WTC11 (cell line): ENCODE measurements around the gene VSNL1. TPM values are rescaled to one million over a fixed set of nuclear protein-coding genes. Genes with fewer than 3 reads are reported as not detected.

Experiments used
- ATAC-seq: fragments of 200-7000 bp; cut with Tn5 transposase; 2 replicates; pipeline ENCODE4 v1.10.0; 2021; ENCODE audit warnings: mild to moderate bottlenecking, moderate library complexity
- CTCF ChIA-PET: fragments of 300-600 bp; sonication (Branson Sonifier 250); formaldehyde crosslinking; loops from one replicate; lab custom pipeline; 2021; ENCODE audit warnings: antibody characterized with exemption; lab: Charles Lee
- POLR2A ChIA-PET: fragments of 350-600 bp; sonication (Branson Sonifier 250); formaldehyde crosslinking; loops from one replicate; lab custom pipeline; 2021; ENCODE audit warnings: antibody characterized with exemption; lab: Charles Lee
- DNase-seq: peaks from one replicate; pipeline ENCODE4 v3.0.0; 2021; ENCODE audit warnings: low spot score
- H3K27ac Mint-ChIP-seq: 2 replicates; pipeline ENCODE4 v1.8.0; 2021; ENCODE audit warnings: mixed read lengths
- H3K27me3 Mint-ChIP-seq: 2 replicates; pipeline ENCODE4 v1.8.0; 2021; ENCODE audit warnings: low read depth, mild to moderate bottlenecking, moderate library complexity, mixed read lengths
- H3K36me3 Mint-ChIP-seq: 2 replicates; pipeline ENCODE4 v1.8.0; 2021; ENCODE audit warnings: mixed read lengths
- H3K4me1 Mint-ChIP-seq: 2 replicates; pipeline ENCODE4 v1.8.0; 2022; ENCODE audit warnings: mixed read lengths
- H3K4me3 Mint-ChIP-seq: 2 replicates; pipeline ENCODE4 v1.8.0; 2021; ENCODE audit warnings: mild to moderate bottlenecking, moderate library complexity, mixed read lengths
- H3K9me3 Mint-ChIP-seq: 2 replicates; pipeline ENCODE4 v1.8.0; 2021; ENCODE audit warnings: mixed read lengths
- ATF2 ChIP-seq: sonication (generic); formaldehyde crosslinking; IDR thresholded peaks from 2 replicates; pipeline ENCODE4 v1.8.1; 2022; ENCODE audit warnings: low read depth, missing genetic modification reagents, borderline replicate concordance
- ATF6 ChIP-seq: sonication (generic); formaldehyde crosslinking; IDR thresholded peaks from 2 replicates; pipeline ENCODE4 v1.8.1; 2023; ENCODE audit warnings: mild to moderate bottlenecking, missing genetic modification reagents
- CREM ChIP-seq: sonication (generic); formaldehyde crosslinking; IDR thresholded peaks from 2 replicates; pipeline ENCODE4 v1.8.1; 2022; ENCODE audit warnings: mild to moderate bottlenecking, missing genetic modification reagents, moderate library complexity
- ELF4 ChIP-seq: sonication (generic); formaldehyde crosslinking; IDR thresholded peaks from 2 replicates; pipeline ENCODE4 v1.8.1; 2022; ENCODE audit warnings: low read depth, mild to moderate bottlenecking, moderate library complexity, missing genetic modification reagents
- ETV6 ChIP-seq: sonication (generic); formaldehyde crosslinking; IDR thresholded peaks from 2 replicates; pipeline ENCODE4 v1.8.1; 2022; ENCODE audit warnings: mild to moderate bottlenecking, missing genetic modification reagents
- MAX ChIP-seq: sonication (generic); formaldehyde crosslinking; IDR thresholded peaks from 2 replicates; pipeline ENCODE4 v1.8.0; 2022; ENCODE audit warnings: mild to moderate bottlenecking, missing genetic modification reagents
- MYBL2 ChIP-seq: sonication (generic); formaldehyde crosslinking; IDR thresholded peaks from 2 replicates; pipeline ENCODE4 v1.8.1; 2023; ENCODE audit warnings: mild to moderate bottlenecking, moderate library complexity, missing genetic modification reagents
- NFATC4 ChIP-seq: fragments of 250-450 bp; sonication (Bioruptor Pico); IDR thresholded peaks from 2 replicates; pipeline ENCODE4 v1.9.0; 2021; ENCODE audit warnings: mild to moderate bottlenecking
- NFE2L1 ChIP-seq: sonication (generic); formaldehyde crosslinking; IDR thresholded peaks from 2 replicates; pipeline ENCODE4 v1.8.1; 2023; ENCODE audit warnings: missing genetic modification reagents
- PRDM15 ChIP-seq: sonication (generic); formaldehyde crosslinking; IDR thresholded peaks from 2 replicates; pipeline ENCODE4 v1.8.0; 2022; ENCODE audit warnings: missing genetic modification reagents
- PRRX2 ChIP-seq: fragments of 250-450 bp; sonication (Bioruptor Pico); IDR thresholded peaks from 2 replicates; pipeline ENCODE4 v1.8.0; 2021; ENCODE audit warnings: mild to moderate bottlenecking
- RELA ChIP-seq: sonication (generic); formaldehyde crosslinking; IDR thresholded peaks from 2 replicates; pipeline ENCODE4 v1.8.1; 2022; ENCODE audit warnings: missing genetic modification reagents, mild to moderate bottlenecking, borderline replicate concordance
- SMAD3 ChIP-seq: sonication (generic); formaldehyde crosslinking; IDR thresholded peaks from 2 replicates; pipeline ENCODE4 v1.8.0; 2022; ENCODE audit warnings: missing genetic modification reagents, mild to moderate bottlenecking, borderline replicate concordance
- SP1 ChIP-seq: sonication (generic); formaldehyde crosslinking; conservative IDR thresholded peaks from 2 replicates; pipeline ENCODE4 v1.8.1; 2022; ENCODE audit warnings: missing genetic modification reagents
- USF1 ChIP-seq: sonication (generic); formaldehyde crosslinking; IDR thresholded peaks from 2 replicates; pipeline ENCODE4 v1.8.0; 2022; ENCODE audit warnings: mild to moderate bottlenecking, missing genetic modification reagents
- ZBTB21 ChIP-seq: sonication (generic); formaldehyde crosslinking; IDR thresholded peaks from 2 replicates; pipeline ENCODE4 v1.8.1; 2023; ENCODE audit warnings: mild to moderate bottlenecking, missing genetic modification reagents, borderline replicate concordance
- ZNF121 ChIP-seq: sonication (generic); formaldehyde crosslinking; IDR thresholded peaks from 2 replicates; pipeline ENCODE4 v1.8.0; 2023; ENCODE audit warnings: missing genetic modification reagents
- ZNF219 ChIP-seq: sonication (generic); formaldehyde crosslinking; IDR thresholded peaks from 2 replicates; pipeline ENCODE4 v1.8.0; 2023; ENCODE audit warnings: missing genetic modification reagents, mild to moderate bottlenecking, borderline replicate concordance
- ZNF232 ChIP-seq: sonication (generic); formaldehyde crosslinking; IDR thresholded peaks from 2 replicates; pipeline ENCODE4 v1.8.0; 2022; ENCODE audit warnings: mild to moderate bottlenecking, missing genetic modification reagents
- ZNF263 ChIP-seq: sonication (generic); formaldehyde crosslinking; IDR thresholded peaks from 2 replicates; pipeline ENCODE4 v1.8.1; 2022; ENCODE audit warnings: low read depth, mild to moderate bottlenecking, moderate library complexity, missing genetic modification reagents
- ZNF423 ChIP-seq: fragments of 250-450 bp; sonication (Bioruptor Pico); IDR thresholded peaks from 2 replicates; pipeline ENCODE4 v2.1.2; 2022; ENCODE audit warnings: mild to moderate bottlenecking, moderate library complexity
- ZSCAN18 ChIP-seq: fragments of 250-450 bp; sonication (Bioruptor Pico); IDR thresholded peaks from 2 replicates; pipeline ENCODE4 v2.1.2; 2022; ENCODE audit warnings: mild to moderate bottlenecking, moderate library complexity
- total RNA-seq: library from RNA; stranded (reverse); gene quantifications from 3 replicates; pipeline ENCODE4 v1.2.3, GENCODE V29; 2021
- TF ChIP-seq, protein P1 (sequence below): fragments of 250-450 bp; sonication (Bioruptor Pico); IDR thresholded peaks from 2 replicates; pipeline ENCODE4 v1.9.0; 2021; ENCODE audit warnings: moderate library complexity, mild to moderate bottlenecking, inconsistent platforms, borderline replicate concordance

VSNL1 gene
- total RNA-seq, 1 experiment from 2014 or later, result 78.4 TPM

DNA sequence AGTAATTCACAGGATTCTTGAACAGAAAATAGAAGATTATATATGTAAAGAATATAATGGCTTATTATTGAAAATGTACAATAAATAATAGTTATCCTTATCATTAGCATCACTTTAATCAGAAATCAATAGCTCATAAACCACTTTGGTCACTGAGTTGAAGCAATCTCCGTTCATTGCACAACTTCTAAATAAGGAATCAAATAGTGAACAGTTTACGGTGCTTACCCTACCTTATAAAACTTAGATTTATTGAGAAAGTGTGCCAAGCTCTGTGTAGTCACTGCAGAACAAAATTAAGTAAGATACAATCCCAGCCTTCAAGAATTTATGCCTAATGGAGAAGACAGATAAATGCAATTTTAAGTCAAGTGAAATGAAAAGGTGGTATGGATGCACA is 6.7 kb downstream of the VSNL1 start:
- ATAC-seq (no peak), DNase-seq (no peak)
- H3K4me1 Mint-ChIP-seq, result peaks cover 80% of the 10 kb centered on the region
- POLR2A ChIA-PET, result no interaction called here
- peak overlapping the region; percentile 23 for H3K4me3 Mint-ChIP-seq
- H3K27me3 Mint-ChIP-seq, result no peaks in the 10 kb centered on the region
- H3K9me3 Mint-ChIP-seq, result peaks cover 14% of the 10 kb centered on the region
- peak overlapping the region; percentile 51 for H3K27ac Mint-ChIP-seq
- peaks cover 16% of the 10 kb centered on the region for H3K36me3 Mint-ChIP-seq
- CTCF ChIA-PET, result no interaction called here
- TF ChIP-seq ZNF121 (no peak), ZNF423 (CRISPR knock-in tag) (no peak), ELF4 (CRISPR knock-in tag) (no peak), PRRX2 (CRISPR knock-in tag) (no peak), MAX (CRISPR knock-in tag) (no peak), ZNF219 (no peak), ATF2 (CRISPR knock-in tag) (no peak), NFATC4 (CRISPR knock-in tag) (no peak)

GRCh38 chr2:17547737-17548136 is 7.2 kb downstream of the VSNL1 start:
- ChIA-PET POLR2A (no interaction called here), CTCF (no interaction called here)
- Mint-ChIP-seq H3K9me3 (peaks cover 14% of the 10 kb centered on the region), H3K36me3 (peaks cover 16% of the 10 kb centered on the region), H3K4me1 (peaks cover 81% of the 10 kb centered on the region), H3K27me3 (no peaks in the 10 kb centered on the region), H3K4me3 (peak overlapping the region; percentile 23), H3K27ac (peak overlapping the region; percentile 68)
- no peak for DNase-seq
- TF ChIP-seq ZSCAN18, result no peak
- TF ChIP-seq ETV6, result no peak
- no peak for TF ChIP-seq ZNF263 (CRISPR knock-in tag)
- TF ChIP-seq CREM (CRISPR knock-in tag), result no peak
- no peak for TF ChIP-seq ATF6 (CRISPR knock-in tag)
- no peak for TF ChIP-seq NFE2L1
- TF ChIP-seq SMAD3 (CRISPR knock-in tag), result no peak
- TF ChIP-seq USF1 (CRISPR knock-in tag), result no peak
- no peak for TF ChIP-seq SP1 (CRISPR knock-in tag)
- no peak for TF ChIP-seq ZNF232
- ATAC-seq, result no peak

DNA sequence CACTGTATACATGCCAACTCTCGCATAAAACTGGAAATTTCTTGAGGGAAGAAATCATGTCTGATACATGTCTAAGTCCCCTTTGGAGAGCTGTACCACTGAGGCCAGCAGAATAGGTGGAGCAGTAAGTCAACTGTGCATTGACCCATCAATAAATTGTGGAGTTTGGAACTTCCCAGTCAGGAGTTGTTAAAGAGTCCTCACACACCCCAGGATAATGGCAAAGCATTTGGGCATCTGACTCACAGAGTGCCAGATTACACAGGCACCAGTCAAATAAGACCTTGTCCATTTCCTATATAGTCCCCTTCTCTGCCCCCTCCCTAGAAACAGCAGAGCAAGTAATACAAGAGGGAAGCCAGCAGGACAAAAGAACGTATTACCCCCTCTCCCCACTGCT is 10.4 kb downstream of the VSNL1 start:
- ChIA-PET POLR2A (no interaction called here), CTCF (no interaction called here)
- DNase-seq, result no peak
- ATAC-seq, result no peak
- Mint-ChIP-seq H3K36me3 (peaks cover 16% of the 10 kb centered on the region), H3K27me3 (no peaks in the 10 kb centered on the region), H3K4me3 (no peak overlapping the region), H3K27ac (peak overlapping the region; percentile 60; the same call in 1 of the 2 replicates), H3K9me3 (peaks cover 14% of the 10 kb centered on the region), H3K4me1 (peaks cover 88% of the 10 kb centered on the region)
- TF ChIP-seq, protein P1, sequence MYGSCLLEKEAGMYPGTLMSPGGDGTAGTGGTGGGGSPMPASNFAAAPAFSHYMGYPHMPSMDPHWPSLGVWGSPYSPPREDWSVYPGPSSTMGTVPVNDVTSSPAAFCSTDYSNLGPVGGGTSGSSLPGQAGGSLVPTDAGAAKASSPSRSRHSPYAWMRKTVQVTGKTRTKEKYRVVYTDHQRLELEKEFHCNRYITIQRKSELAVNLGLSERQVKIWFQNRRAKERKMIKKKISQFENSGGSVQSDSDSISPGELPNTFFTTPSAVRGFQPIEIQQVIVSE, result no peak
- TF ChIP-seq ZBTB21 (CRISPR knock-in tag), result no peak
- no peak for TF ChIP-seq RELA (CRISPR knock-in tag)
- no peak for TF ChIP-seq MYBL2
- TF ChIP-seq PRDM15 (CRISPR knock-in tag), result no peak
